ENCODE measurements around the gene PPTC7. TPM values are rescaled to one million over a fixed set of nuclear protein-coding genes. Genes with fewer than 3 reads are reported as not detected.
"Not testable (repeated sequence)": the region's sequence is repeated elsewhere in the genome, so short reads cannot be mapped to it uniquely, and the experiment has no call there.

The PPTC7 gene
- total and polyA plus RNA-seq, 7 donors, result 16.1 to 30.3 (median 21.0) TPM

DNA sequence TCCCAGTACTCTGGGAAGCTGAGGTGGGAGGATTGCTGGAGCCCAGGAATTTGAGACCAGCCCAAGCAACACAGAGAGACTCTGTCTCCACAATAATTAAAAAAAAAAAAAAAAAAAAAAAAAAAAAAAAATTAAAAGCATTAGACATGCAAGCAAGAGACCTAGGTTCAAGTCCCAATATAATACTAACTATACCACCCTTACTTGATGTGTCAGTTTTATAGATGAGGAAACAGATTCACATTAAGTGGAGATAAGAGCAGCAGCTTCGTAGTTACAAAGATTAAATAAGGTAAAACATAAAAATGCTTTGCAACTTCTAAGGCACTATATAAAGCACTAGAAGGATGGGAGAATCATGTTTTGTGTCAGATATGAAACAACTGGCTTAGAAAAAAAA, 9.1 kb downstream of the PPTC7 start:
- H3K36me3 ChIP-seq, result no peaks in the 10 kb centered on the region
- intact Hi-C loops (cut with DNase I), result no loop called here
- peak overlapping the region in 1 of 4 donors; percentile 11 for H3K27ac ChIP-seq
- peaks cover 0 to 57% (median 46%) of the 10 kb centered on the region in 4 donors for H3K4me1 ChIP-seq
- no peak for TF ChIP-seq POLR2A (IDR thresholded peaks at IDR 0.05)
- no peak for TF ChIP-seq EP300 (IDR thresholded peaks at IDR 0.05)
- no peak for TF ChIP-seq POLR2AphosphoS5 (IDR thresholded peaks at IDR 0.05)
- TF ChIP-seq, protein P1, sequence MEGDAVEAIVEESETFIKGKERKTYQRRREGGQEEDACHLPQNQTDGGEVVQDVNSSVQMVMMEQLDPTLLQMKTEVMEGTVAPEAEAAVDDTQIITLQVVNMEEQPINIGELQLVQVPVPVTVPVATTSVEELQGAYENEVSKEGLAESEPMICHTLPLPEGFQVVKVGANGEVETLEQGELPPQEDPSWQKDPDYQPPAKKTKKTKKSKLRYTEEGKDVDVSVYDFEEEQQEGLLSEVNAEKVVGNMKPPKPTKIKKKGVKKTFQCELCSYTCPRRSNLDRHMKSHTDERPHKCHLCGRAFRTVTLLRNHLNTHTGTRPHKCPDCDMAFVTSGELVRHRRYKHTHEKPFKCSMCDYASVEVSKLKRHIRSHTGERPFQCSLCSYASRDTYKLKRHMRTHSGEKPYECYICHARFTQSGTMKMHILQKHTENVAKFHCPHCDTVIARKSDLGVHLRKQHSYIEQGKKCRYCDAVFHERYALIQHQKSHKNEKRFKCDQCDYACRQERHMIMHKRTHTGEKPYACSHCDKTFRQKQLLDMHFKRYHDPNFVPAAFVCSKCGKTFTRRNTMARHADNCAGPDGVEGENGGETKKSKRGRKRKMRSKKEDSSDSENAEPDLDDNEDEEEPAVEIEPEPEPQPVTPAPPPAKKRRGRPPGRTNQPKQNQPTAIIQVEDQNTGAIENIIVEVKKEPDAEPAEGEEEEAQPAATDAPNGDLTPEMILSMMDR (IDR thresholded peaks at IDR 0.05), result no peak
- no peaks in the 10 kb centered on the region for H3K27me3 ChIP-seq
- H3K4me3 ChIP-seq, result no peak overlapping the region
- peaks cover 0 to 4% (median 1%) of the 10 kb centered on the region in 4 donors for H3K9me3 ChIP-seq
- DNase-seq, result no peak
- WGBS, 2 donors, result 22 to 46% methylated on average over 1 of the region's 1 CpG

- DNase-seq; intact Hi-C loops (cut with DNase I); H3K36me3 ChIP-seq; H3K4me3 ChIP-seq; H3K27ac ChIP-seq; H3K27me3 ChIP-seq; H3K9me3 ChIP-seq: not testable (repeated sequence)
- 96 to 97% methylated on average over 16 of the region's 16 CpGs for WGBS, 2 donors
- peaks cover 0 to 36% (median 33%) of the 10 kb centered on the region in 4 donors for H3K4me1 ChIP-seq
Observed at GRCh38 chr12:110570798-110571197, 12.3 kb downstream of the PPTC7 start.

DNA sequence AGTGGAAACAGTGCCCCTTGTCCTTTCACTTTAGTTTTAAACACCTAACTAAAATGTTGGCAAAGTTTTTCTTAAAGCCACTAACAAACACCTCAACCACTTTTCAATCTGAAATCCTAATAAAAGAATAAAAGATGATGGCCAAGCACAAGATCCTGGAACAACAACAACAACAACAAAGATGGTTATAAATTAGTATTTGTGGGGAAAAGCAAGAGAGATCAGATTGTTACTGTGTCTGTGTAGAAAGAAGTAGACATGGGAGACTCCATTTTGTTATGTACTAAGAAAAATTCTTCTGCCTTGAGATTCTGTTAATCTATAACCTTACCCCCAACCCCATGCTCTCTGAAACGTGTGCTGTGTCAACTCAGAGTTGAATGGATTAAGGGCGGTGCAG, 13.3 kb downstream of the PPTC7 start:
- intact Hi-C loops (cut with DNase I); H3K36me3 ChIP-seq; H3K4me3 ChIP-seq; H3K27ac ChIP-seq; DNase-seq; H3K27me3 ChIP-seq; H3K9me3 ChIP-seq: not testable (repeated sequence)
- no CpG with 5 or more reads among the region's 2 CpGs for WGBS, 2 donors
- H3K4me1 ChIP-seq, result peaks cover 0 to 37% (median 34%) of the 10 kb centered on the region in 4 donors

- 97% methylated on average over 6 of the region's 6 CpGs for WGBS, 2 donors
- no peak for TF ChIP-seq POLR2AphosphoS5 (IDR thresholded peaks at IDR 0.05)
- TF ChIP-seq, protein P1 (IDR thresholded peaks at IDR 0.05), result no peak
- no peak for TF ChIP-seq POLR2A (IDR thresholded peaks at IDR 0.05)
- TF ChIP-seq EP300 (IDR thresholded peaks at IDR 0.05), result no peak
- intact Hi-C loops (cut with DNase I), result no loop called here
- H3K27ac ChIP-seq, result no peak overlapping the region
- H3K27me3 ChIP-seq, result no peaks in the 10 kb centered on the region
- no peaks in the 10 kb centered on the region for H3K36me3 ChIP-seq
- peaks cover 0 to 4% (median 1%) of the 10 kb centered on the region in 4 donors for H3K9me3 ChIP-seq
- H3K4me1 ChIP-seq, result peaks cover 0 to 38% (median 35%) of the 10 kb centered on the region in 4 donors
- DNase-seq, result no peak
- no peak overlapping the region for H3K4me3 ChIP-seq
Observed at GRCh38 chr12:110568752-110569151, 14.4 kb downstream of the PPTC7 start.

GRCh38 chr12:110566993-110567392, 16.1 kb downstream of the PPTC7 start:
- peak overlapping the region in 1 of 4 donors; percentile 79 for H3K27ac ChIP-seq
- intact Hi-C loops (cut with DNase I), result no loop called here
- no peaks in the 10 kb centered on the region for H3K36me3 ChIP-seq
- peaks cover 0 to 4% (median 1%) of the 10 kb centered on the region in 4 donors for H3K9me3 ChIP-seq
- peaks cover 0 to 48% (median 41%) of the 10 kb centered on the region in 4 donors for H3K4me1 ChIP-seq
- no peaks in the 10 kb centered on the region for H3K27me3 ChIP-seq
- 95 to 96% methylated on average over 5 of the region's 5 CpGs for WGBS, 2 donors
- TF ChIP-seq, protein P1 (IDR thresholded peaks at IDR 0.05), result no peak
- TF ChIP-seq POLR2A (IDR thresholded peaks at IDR 0.05) (no peak), POLR2AphosphoS5 (IDR thresholded peaks at IDR 0.05) (no peak), EP300 (IDR thresholded peaks at IDR 0.05) (no peak)
- no peak overlapping the region for H3K4me3 ChIP-seq
- DNase-seq, result no peak

Measured in sigmoid colon (tissue), 7 donors.